Liver (tissue), 3 donors: ENCODE results near the gene RCSD1.

Source experiments
- ATF3 ChIP-seq: IDR thresholded peaks from 2 replicates; pipeline ENCODE4 v1.6.1; 2016; ENCODE audit warnings: antibody characterized with exemption
- EGR1 ChIP-seq, 2 donors: IDR thresholded peaks; 2 replicates each; pipeline ENCODE4 v1.6.1; 2016 to 2018; ENCODE audit warnings: antibody characterized with exemption in 2 of 2, low read depth in 2 of 2
- FOXA1 ChIP-seq: IDR thresholded peaks from 2 replicates; pipeline ENCODE4 v1.6.1; 2016; ENCODE audit warnings: antibody characterized with exemption
- GABPA ChIP-seq, 2 donors: IDR thresholded peaks in 1 of 2; conservative IDR thresholded peaks in 1 of 2; 2 replicates each; pipeline ENCODE4 v1.6.1; 2016; ENCODE audit warnings: antibody characterized with exemption in 2 of 2, mild to moderate bottlenecking in 1 of 2, moderate library complexity in 1 of 2
- JUND ChIP-seq, 2 donors: IDR thresholded peaks; 2 replicates each; pipeline ENCODE4 v1.6.1; 2016; ENCODE audit warnings: antibody characterized with exemption in 2 of 2
- MAX ChIP-seq: IDR thresholded peaks from 2 replicates; pipeline ENCODE4 v1.6.1; 2016; ENCODE audit warnings: antibody characterized with exemption
- RAD21 ChIP-seq, 2 donors: IDR thresholded peaks; 2 replicates each; pipeline ENCODE4 v1.6.1; 2016; ENCODE audit warnings: antibody characterized with exemption in 2 of 2, mild to moderate bottlenecking in 2 of 2
- REST ChIP-seq: IDR thresholded peaks from 2 replicates; pipeline ENCODE4 v1.6.1; 2016; ENCODE audit warnings: antibody characterized with exemption, mild to moderate bottlenecking
- TAF1 ChIP-seq: conservative IDR thresholded peaks from 2 replicates; pipeline ENCODE4 v1.6.1; 2016; ENCODE audit warnings: antibody characterized with exemption, mild to moderate bottlenecking
- YY1 ChIP-seq: IDR thresholded peaks from 2 replicates; pipeline ENCODE4 v1.6.1; 2016; ENCODE audit warnings: antibody characterized with exemption, mild to moderate bottlenecking
- TF ChIP-seq, protein P1 (sequence below): fragments of 150-350 bp; IDR thresholded peaks from 2 replicates; pipeline ENCODE4 v1.5.1; 2017; ENCODE audit warnings: improper control_type of control experiment, low read depth, low read length; ENCODE audit not compliant: missing input control
- donor health status: healthy.
- donor health status: healthy.

GRCh38 chr1:167634435-167634834, 4.4 kb downstream of the RCSD1 start:
- no peak for TF ChIP-seq GABPA (IDR thresholded peaks at IDR 0.05 in 1 of 2, conservative IDR thresholded peaks at IDR 0.05 in 1 of 2)
- TF ChIP-seq, protein P1, sequence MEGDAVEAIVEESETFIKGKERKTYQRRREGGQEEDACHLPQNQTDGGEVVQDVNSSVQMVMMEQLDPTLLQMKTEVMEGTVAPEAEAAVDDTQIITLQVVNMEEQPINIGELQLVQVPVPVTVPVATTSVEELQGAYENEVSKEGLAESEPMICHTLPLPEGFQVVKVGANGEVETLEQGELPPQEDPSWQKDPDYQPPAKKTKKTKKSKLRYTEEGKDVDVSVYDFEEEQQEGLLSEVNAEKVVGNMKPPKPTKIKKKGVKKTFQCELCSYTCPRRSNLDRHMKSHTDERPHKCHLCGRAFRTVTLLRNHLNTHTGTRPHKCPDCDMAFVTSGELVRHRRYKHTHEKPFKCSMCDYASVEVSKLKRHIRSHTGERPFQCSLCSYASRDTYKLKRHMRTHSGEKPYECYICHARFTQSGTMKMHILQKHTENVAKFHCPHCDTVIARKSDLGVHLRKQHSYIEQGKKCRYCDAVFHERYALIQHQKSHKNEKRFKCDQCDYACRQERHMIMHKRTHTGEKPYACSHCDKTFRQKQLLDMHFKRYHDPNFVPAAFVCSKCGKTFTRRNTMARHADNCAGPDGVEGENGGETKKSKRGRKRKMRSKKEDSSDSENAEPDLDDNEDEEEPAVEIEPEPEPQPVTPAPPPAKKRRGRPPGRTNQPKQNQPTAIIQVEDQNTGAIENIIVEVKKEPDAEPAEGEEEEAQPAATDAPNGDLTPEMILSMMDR = no peak
- no peak for TF ChIP-seq JUND (IDR thresholded peaks at IDR 0.05)
- TF ChIP-seq TAF1 = no peak
- TF ChIP-seq YY1 = no peak
- no peak for TF ChIP-seq REST
- TF ChIP-seq ATF3 = no peak
- no peak for TF ChIP-seq MAX
- no peak for TF ChIP-seq FOXA1
- TF ChIP-seq EGR1 (IDR thresholded peaks at IDR 0.05; ENCODE audit: low read depth in 2 of 2) = no peak
- TF ChIP-seq RAD21 (IDR thresholded peaks at IDR 0.05) = no peak
